ENCODE results near the gene NOXO1. TPM values are rescaled to one million over a fixed set of nuclear protein-coding genes. Genes with fewer than 3 reads are reported as not detected.

Gene NOXO1, protein sequence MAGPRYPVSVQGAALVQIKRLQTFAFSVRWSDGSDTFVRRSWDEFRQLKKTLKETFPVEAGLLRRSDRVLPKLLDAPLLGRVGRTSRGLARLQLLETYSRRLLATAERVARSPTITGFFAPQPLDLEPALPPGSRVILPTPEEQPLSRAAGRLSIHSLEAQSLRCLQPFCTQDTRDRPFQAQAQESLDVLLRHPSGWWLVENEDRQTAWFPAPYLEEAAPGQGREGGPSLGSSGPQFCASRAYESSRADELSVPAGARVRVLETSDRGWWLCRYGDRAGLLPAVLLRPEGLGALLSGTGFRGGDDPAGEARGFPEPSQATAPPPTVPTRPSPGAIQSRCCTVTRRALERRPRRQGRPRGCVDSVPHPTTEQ
- total RNA-seq (2014; rRNA removed; shearing (Covaris generic)) = 0.43 TPM in 1 of 2 replicates, not detected in the other
- 0.06 TPM in 1 of 2 replicates, not detected in the other for polyA plus RNA-seq (2015; cell fraction: cytosol; rRNA removed)
- 0.40 TPM in 1 of 2 replicates, not detected in the other for polyA plus RNA-seq (2015; cell fraction: nucleus; rRNA removed)

DNA sequence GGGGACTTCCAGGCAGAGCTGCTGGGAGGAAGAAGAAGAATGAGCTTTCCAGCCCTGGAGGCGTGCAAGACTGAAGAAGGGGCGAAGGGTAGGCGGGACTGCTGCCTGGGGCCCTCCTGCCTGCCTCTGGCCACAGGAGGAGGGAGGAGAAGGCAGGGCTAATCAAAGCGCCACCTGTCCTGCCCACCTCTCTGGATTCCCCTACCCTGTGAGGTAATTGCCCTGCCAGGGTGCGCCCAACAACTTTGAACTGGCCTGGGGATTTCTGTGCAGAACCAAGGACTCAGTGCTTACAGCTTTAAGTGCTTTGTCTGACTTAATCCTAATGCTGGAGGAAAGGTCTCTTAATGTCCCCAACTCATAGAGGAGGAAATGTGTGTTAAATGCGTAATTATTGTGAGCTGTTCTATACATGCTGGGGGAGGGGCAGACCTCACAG is at the start of gene NOXO1:
Gene NOXO1, minus strand, starts transcription at position 72 of the 439 bp plus-strand sequence. CDS start 290 bp downstream, outside the sequence.
- DNase-seq (ENCODE audit: low read depth) = no peak

DNA sequence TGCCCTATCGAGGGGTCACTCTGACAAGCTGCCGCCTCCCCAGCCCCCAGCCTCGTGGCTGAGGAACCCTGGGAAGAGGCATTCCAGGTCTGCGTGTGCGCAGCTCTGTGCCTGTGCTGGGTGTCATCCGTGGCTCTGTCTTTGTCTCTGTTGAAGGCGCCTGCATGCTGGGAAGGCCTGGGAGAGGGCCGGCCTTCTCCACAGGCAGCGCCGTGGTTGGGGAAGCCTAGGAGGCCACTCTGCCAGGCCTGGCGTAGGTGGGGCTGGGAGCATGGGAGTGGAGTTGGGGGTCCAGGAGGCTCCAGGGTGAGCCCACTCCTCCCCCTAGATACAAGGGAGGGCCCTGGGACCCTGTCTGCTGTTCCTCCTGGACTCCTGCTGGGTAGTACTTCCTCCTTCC is 48.8 kb upstream of the NOXO1 start:
- no peak for DNase-seq (ENCODE audit: low read depth)

- DNase-seq (ENCODE audit: low read depth) = no peak
Observed at GRCh38 chr16:2029350-2029749, 48.1 kb upstream of the NOXO1 start.

DNA sequence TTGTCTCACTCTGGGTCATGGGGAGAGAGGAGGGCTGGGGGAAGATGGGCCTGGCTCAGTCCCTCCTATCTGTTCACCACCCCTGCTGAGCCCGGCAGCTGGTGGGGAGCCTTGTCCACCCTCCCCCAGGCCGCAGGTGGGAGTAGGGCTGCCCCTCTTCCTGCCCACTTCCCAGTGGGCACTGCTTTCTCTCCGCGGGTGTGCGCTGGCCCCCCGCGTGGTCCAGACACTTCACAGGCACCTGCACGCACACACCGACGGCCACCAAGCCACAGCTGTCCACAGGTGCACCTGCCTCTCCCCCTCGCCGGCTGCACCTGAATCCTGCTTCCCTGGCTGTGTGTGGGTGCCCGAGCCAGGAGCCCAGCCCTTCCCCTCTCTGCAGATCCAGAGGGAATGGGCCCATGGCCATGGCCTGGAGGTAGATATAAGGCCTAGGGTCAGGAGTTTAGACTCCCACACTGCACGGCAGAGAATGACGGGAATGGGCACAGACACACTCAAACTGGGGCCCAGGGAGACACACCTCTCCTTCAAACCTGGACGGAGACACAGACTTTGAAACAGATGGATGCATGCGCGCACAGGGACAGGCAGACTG is 47.5 kb upstream of the NOXO1 start:
- DNase-seq (ENCODE audit: low read depth) = no peak

GRCh38 chr16:2028146-2028545 is 46.9 kb upstream of the NOXO1 start:
- no peak for DNase-seq (ENCODE audit: low read depth)

GRCh38 chr16:2027024-2028010 is 46.0 kb upstream of the NOXO1 start:
- DNase-seq (ENCODE audit: low read depth) = peak; percentile 54

GRCh38 chr16:2026461-2027023 is 45.3 kb upstream of the NOXO1 start, which contains the start of gene NHERF2:
NHERF2 (plus strand) TSS chr16:2026902; CDS start chr16:2027006, 104 bp downstream.
- DNase-seq (ENCODE audit: low read depth) = no peak

GRCh38 chr16:2025878-2026460 is 44.7 kb upstream of the NOXO1 start:
- no peak for DNase-seq (ENCODE audit: low read depth)

DNA sequence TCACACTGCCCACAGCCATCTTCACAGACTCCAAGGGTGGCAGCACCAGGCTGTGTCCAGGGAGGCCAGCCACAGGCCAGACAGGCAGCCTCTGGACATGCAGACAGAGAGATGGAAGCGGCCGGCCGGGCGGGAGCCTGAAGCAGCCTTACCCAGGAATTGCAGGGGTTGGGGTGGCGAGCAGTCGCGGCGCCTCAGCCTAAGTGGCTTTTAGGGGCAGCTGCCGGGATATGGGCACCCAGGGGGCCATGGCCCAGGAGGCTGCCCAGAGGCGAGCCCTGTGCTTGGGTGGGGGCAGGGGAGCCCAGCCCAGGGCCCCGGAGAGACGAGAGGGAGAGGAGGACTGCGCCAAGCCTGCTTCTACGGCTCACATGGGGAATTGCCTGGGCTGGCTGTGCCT is 44.0 kb upstream of the NOXO1 start:
- no peak for DNase-seq (ENCODE audit: low read depth)

- DNase-seq (ENCODE audit: low read depth) = no peak
Observed at GRCh38 chr16:2024032-2024420, 42.8 kb upstream of the NOXO1 start.

- DNase-seq (ENCODE audit: low read depth) = peak; percentile 86
Observed at GRCh38 chr16:2023092-2024031, 42.1 kb upstream of the NOXO1 start.

- DNase-seq (ENCODE audit: low read depth) = no peak
Observed at GRCh38 chr16:2022723-2023091, 41.4 kb upstream of the NOXO1 start.

DNA sequence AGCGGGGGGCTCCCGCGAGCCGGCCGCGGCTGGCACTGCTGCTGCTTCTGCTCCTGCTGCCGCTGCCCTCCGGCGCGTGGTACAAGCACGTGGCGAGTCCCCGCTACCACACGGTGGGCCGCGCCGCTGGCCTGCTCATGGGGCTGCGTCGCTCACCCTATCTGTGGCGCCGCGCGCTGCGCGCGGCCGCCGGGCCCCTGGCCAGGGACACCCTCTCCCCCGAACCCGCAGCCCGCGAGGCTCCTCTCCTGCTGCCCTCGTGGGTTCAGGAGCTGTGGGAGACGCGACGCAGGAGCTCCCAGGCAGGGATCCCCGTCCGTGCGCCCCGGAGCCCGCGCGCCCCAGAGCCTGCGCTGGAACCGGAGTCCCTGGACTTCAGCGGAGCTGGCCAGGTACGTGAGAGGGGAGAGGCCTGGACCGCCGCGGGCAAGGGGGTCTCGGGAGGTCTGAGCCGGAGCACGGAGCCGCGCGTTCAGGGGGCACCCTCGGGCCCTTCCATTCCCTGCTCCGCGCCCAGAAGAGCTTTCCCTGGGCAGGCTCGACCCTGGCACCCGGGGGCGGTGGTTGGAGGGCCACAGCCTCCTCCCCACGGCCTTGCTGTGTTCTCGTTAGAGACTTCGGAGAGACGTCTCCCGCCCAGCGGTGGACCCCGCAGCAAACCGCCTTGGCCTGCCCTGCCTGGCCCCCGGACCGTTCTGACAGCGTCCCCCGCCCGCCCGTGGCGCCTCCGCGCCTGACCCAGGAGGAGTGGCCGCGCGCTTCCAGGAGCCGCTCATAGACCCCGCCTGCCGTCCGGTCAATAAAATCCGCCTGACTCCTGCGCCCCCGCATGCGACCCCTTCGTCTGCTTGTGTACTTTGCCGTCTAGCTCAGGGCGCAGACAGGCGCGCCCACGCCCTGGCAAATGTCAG is 38.9 kb upstream of the NOXO1 start:
- no peak for DNase-seq (ENCODE audit: low read depth)

GRCh38 chr16:2019518-2019920 is 38.2 kb upstream of the NOXO1 start, which contains the start of gene NPW:
NPW (plus strand) TSS chr16:2019785.
- no peak for DNase-seq (ENCODE audit: low read depth)

DNA sequence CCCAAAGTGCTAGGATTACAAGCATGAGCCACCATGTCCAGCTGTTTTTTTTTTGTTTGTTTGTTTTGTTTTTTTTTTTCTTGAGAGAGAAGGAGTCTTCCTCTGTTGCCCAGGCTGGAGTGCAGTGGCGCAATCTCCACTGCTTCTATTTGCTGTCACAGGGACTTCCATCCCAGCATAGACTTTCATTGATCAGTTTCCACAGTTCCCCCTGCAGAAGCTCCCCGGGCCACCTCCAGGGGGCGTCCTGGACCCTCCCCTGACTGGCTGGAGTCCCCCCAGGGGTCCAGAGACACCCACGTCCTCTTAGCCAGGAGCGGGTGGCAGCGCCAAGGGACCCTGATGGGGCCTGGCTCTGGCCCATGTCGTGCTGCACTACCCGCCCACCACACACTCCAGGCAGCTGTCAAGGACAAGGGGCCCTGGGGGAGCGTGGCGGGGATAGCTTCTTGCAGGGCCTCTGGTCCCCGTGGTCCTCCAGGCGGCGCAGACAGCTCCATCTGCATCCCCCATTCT is 35.2 kb upstream of the NOXO1 start:
- DNase-seq (ENCODE audit: low read depth) = no peak

DNA sequence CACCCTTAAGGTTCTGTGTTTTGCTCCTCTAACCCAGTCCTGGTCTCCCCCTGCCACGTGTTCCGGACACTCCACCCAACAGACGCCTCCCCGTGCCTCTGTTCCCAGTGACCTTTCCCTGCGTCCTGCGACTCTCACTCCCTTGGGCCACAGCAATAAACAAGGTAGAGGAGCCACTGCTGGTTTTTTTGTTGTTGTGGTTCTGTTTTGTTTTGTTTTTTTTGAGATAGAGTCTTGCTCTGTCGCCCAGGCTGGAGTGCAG is 34.6 kb upstream of the NOXO1 start:
- no peak for DNase-seq (ENCODE audit: low read depth)

GRCh38 chr16:2015117-2015946 is 34.1 kb upstream of the NOXO1 start:
- no peak for DNase-seq (ENCODE audit: low read depth)

Data from HT1080 (cell line).